OCI-LY1 (cell line): Measurements from ENCODE around the gene IMMP2L.

Experiments used
- H2AFZ ChIP-seq: fragments of 200-600 bp; sonication (generic), shearing (Covaris generic); 2 replicates; pipeline ENCODE4 v1.6.0; 2014; ENCODE audit warnings: antibody characterized with exemption, mild to moderate bottlenecking, low read length
- H3F3A ChIP-seq: fragments of 200-600 bp; sonication (generic), shearing (Covaris generic); 2 replicates; pipeline ENCODE4 v1.6.0; 2014; ENCODE audit warnings: mild to moderate bottlenecking, antibody characterized with exemption, low read length, moderate library complexity; ENCODE audit not compliant: insufficient read depth
- H3K27ac ChIP-seq: fragments of 200-600 bp; sonication (generic); 2 replicates; pipeline ENCODE4 v1.5.1; 2014; ENCODE audit warnings: low read length, mixed run types, mild to moderate bottlenecking, low read depth; ENCODE audit not compliant: poor library complexity, severe bottlenecking
- H3K27me3 ChIP-seq: fragments of 200-600 bp; sonication (generic); 2 replicates; pipeline ENCODE4 v1.6.0; 2014; ENCODE audit warnings: antibody characterized with exemption, mild to moderate bottlenecking, low read length, moderate library complexity; ENCODE audit not compliant: insufficient read depth
- H3K36me3 ChIP-seq: fragments of 200-600 bp; sonication (generic); 2 replicates; pipeline ENCODE4 v1.6.1; 2014; ENCODE audit warnings: mild to moderate bottlenecking, antibody characterized with exemption, low read length, moderate library complexity, mixed read lengths; ENCODE audit not compliant: insufficient read depth
- H3K4me1 ChIP-seq: fragments of 200-600 bp; sonication (generic); 2 replicates; pipeline ENCODE4 v1.5.1; 2014; ENCODE audit warnings: mild to moderate bottlenecking, low read length, moderate library complexity; ENCODE audit not compliant: insufficient read depth, severe bottlenecking
- H3K4me2 ChIP-seq: fragments of 200-600 bp; sonication (generic), shearing (Covaris generic); 2 replicates; pipeline ENCODE4 v1.6.1; 2014; ENCODE audit warnings: low read length
- H3K4me3 ChIP-seq: fragments of 200-600 bp; sonication (generic); 2 replicates; pipeline ENCODE4 v1.5.1; 2014; ENCODE audit warnings: low read length, low read depth, mild to moderate bottlenecking, mixed read lengths; ENCODE audit not compliant: poor library complexity, severe bottlenecking
- H3K79me2 ChIP-seq: fragments of 200-600 bp; shearing (Covaris generic); 2 replicates; pipeline ENCODE4 v1.6.1; 2016; ENCODE audit warnings: mixed run types, low read length, mixed read lengths; ENCODE audit not compliant: insufficient read depth
- H3K9ac ChIP-seq: fragments of 200-600 bp; sonication (generic), shearing (Covaris generic); 2 replicates; pipeline ENCODE4 v1.6.1; 2014; ENCODE audit warnings: mild to moderate bottlenecking, low read length, mixed read lengths
- H3K9me2 ChIP-seq: fragments of 200-600 bp; sonication (generic), shearing (Covaris generic); 2 replicates; pipeline ENCODE4 v1.6.1; 2014; ENCODE audit warnings: low read depth, mild to moderate bottlenecking, low read length, mixed read lengths
- H3K9me3 ChIP-seq: fragments of 200-600 bp; shearing (Covaris generic); 2 replicates; pipeline ENCODE4 v1.6.1; 2014; ENCODE audit warnings: low read length, mixed read lengths
- H4K20me1 ChIP-seq: fragments of 200-600 bp; sonication (generic), shearing (Covaris generic); 2 replicates; pipeline ENCODE4 v1.6.0; 2016; ENCODE audit warnings: mild to moderate bottlenecking, low read length; ENCODE audit not compliant: insufficient read depth
- EZH2 ChIP-seq: fragments of 200-600 bp; sonication (generic), shearing (Covaris generic); IDR thresholded peaks from 2 replicates; pipeline ENCODE4 v1.8.0; 2017; ENCODE audit warnings: borderline replicate concordance, mixed run types, mild to moderate bottlenecking, antibody characterized with exemption, low read length, moderate library complexity, mixed read lengths
- TF ChIP-seq, protein P1 (sequence below): fragments of 200-600 bp; sonication (generic), shearing (Covaris generic); IDR thresholded peaks from 2 replicates; pipeline ENCODE4 v1.5.1; 2017; ENCODE audit warnings: mild to moderate bottlenecking, antibody characterized with exemption, low read length, moderate library complexity, mixed read lengths

The IMMP2L gene

DNA sequence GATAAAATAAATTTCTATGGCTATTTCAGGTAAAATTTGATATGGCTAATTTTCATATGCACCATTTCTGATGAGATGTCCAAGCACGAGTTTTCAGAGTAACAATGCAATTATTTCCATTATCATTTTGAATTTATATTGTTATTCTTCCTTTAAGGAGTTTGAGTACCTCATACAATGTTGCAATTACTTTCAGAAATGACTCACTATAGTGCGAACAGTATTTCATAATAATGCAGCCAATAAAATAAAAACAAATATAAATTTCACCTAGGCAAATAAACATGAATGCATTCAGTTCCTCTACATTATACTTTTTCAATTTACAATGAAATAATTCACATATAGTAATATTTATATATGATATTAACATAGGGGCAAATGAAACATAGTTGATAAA is 550.1 kb downstream of the IMMP2L start:
- H3K4me2 ChIP-seq = no peak overlapping the region
- no peaks in the 10 kb centered on the region for H3K36me3 ChIP-seq
- H3K9me2 ChIP-seq = no peaks in the 10 kb centered on the region
- H3K9ac ChIP-seq = no peak overlapping the region
- H3K27me3 ChIP-seq = no peaks in the 10 kb centered on the region
- no peaks in the 10 kb centered on the region for H4K20me1 ChIP-seq
- no peak overlapping the region for H2AFZ ChIP-seq
- no peak for TF ChIP-seq EZH2
- TF ChIP-seq, protein P1, sequence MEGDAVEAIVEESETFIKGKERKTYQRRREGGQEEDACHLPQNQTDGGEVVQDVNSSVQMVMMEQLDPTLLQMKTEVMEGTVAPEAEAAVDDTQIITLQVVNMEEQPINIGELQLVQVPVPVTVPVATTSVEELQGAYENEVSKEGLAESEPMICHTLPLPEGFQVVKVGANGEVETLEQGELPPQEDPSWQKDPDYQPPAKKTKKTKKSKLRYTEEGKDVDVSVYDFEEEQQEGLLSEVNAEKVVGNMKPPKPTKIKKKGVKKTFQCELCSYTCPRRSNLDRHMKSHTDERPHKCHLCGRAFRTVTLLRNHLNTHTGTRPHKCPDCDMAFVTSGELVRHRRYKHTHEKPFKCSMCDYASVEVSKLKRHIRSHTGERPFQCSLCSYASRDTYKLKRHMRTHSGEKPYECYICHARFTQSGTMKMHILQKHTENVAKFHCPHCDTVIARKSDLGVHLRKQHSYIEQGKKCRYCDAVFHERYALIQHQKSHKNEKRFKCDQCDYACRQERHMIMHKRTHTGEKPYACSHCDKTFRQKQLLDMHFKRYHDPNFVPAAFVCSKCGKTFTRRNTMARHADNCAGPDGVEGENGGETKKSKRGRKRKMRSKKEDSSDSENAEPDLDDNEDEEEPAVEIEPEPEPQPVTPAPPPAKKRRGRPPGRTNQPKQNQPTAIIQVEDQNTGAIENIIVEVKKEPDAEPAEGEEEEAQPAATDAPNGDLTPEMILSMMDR = no peak
- H3K9me3 ChIP-seq = no peaks in the 10 kb centered on the region
- H3F3A ChIP-seq = no peaks in the 10 kb centered on the region
- no peak overlapping the region for H3K4me3 ChIP-seq
- H3K4me1 ChIP-seq = peaks cover 33% of the 10 kb centered on the region
- H3K79me2 ChIP-seq = no peaks in the 10 kb centered on the region
- no peak overlapping the region for H3K27ac ChIP-seq

GRCh38 chr7:111011520-111011919 is 550.8 kb downstream of the IMMP2L start:
- Histone ChIP-seq H3F3A (no peaks in the 10 kb centered on the region), H3K9me3 (no peaks in the 10 kb centered on the region), H3K9ac (no peak overlapping the region), H3K4me1 (peaks cover 33% of the 10 kb centered on the region), H3K27ac (no peak overlapping the region), H3K27me3 (no peaks in the 10 kb centered on the region), H3K4me3 (no peak overlapping the region), H3K79me2 (no peaks in the 10 kb centered on the region), H4K20me1 (no peaks in the 10 kb centered on the region), H3K9me2 (no peaks in the 10 kb centered on the region), H2AFZ (no peak overlapping the region), H3K36me3 (no peaks in the 10 kb centered on the region), H3K4me2 (no peak overlapping the region)
- TF ChIP-seq EZH2 = no peak
- TF ChIP-seq, protein P1 = no peak

DNA sequence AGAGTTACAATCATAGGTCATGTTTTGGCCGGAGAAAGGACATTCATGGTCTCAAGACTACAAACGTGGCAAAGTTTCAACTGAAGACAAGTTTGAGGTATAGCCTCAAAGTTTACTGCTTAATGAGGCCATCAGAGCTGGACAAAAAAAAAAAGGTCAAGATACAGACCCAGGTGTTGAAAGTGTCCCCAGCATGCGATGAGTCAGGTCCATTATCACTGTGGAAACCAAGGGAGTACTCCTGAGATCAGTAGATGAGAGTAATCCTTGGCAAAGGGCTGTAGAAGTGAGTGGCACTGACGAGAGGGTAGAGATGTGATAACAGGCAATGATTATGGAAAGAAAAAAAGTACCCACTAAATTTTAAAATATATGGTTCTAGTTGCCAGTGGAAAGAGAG is 551.5 kb downstream of the IMMP2L start:
- no peaks in the 10 kb centered on the region for H3K36me3 ChIP-seq
- H2AFZ ChIP-seq = no peak overlapping the region
- TF ChIP-seq, protein P1 = no peak
- TF ChIP-seq EZH2 = no peak
- H3K4me3 ChIP-seq = no peak overlapping the region
- H3K9ac ChIP-seq = no peak overlapping the region
- H3K4me2 ChIP-seq = no peak overlapping the region
- no peaks in the 10 kb centered on the region for H3K9me3 ChIP-seq
- peaks cover 33% of the 10 kb centered on the region for H3K4me1 ChIP-seq
- no peaks in the 10 kb centered on the region for H3F3A ChIP-seq
- no peaks in the 10 kb centered on the region for H3K79me2 ChIP-seq
- H3K27ac ChIP-seq = no peak overlapping the region
- H4K20me1 ChIP-seq = no peaks in the 10 kb centered on the region
- H3K27me3 ChIP-seq = no peaks in the 10 kb centered on the region
- no peaks in the 10 kb centered on the region for H3K9me2 ChIP-seq
